ENCODE measurements around the gene CDC25A.
"Not testable (repeated sequence)": the region's sequence is repeated elsewhere in the genome, so short reads cannot be mapped to it uniquely, and the experiment has no call there.

Gene CDC25A

GRCh38 chr3:48141604-48142137, 46.5 kb downstream of the CDC25A start:
- no peak for DNase-seq (ENCODE audit: low read depth, low spot score)

- no peak for DNase-seq (ENCODE audit: low read depth, low spot score)
Observed at GRCh38 chr3:48140936-48141603, 47.1 kb downstream of the CDC25A start.

- no peak for DNase-seq (ENCODE audit: low read depth, low spot score)
Observed at GRCh38 chr3:48140336-48140757, 47.9 kb downstream of the CDC25A start.

GRCh38 chr3:48137425-48137999, 50.7 kb downstream of the CDC25A start:
- no peak for DNase-seq (ENCODE audit: low read depth, low spot score)

- peak; percentile 11 for DNase-seq (ENCODE audit: low read depth, low spot score)
Observed at GRCh38 chr3:48135552-48136495, 52.4 kb downstream of the CDC25A start.

GRCh38 chr3:48130321-48130904, 57.8 kb downstream of the CDC25A start:
- DNase-seq (ENCODE audit: low read depth, low spot score), result peak; percentile 93

- peak; percentile 43 for DNase-seq (ENCODE audit: low read depth, low spot score)
Observed at GRCh38 chr3:48129921-48130320, 58.3 kb downstream of the CDC25A start.

GRCh38 chr3:48128774-48129173, 59.4 kb downstream of the CDC25A start:
- no peak for DNase-seq (ENCODE audit: low read depth, low spot score)

GRCh38 chr3:48125886-48126622, 62.2 kb downstream of the CDC25A start:
- DNase-seq (ENCODE audit: low read depth, low spot score), result no peak

- peak; percentile 93 for DNase-seq (ENCODE audit: low read depth, low spot score)
Observed at GRCh38 chr3:48125013-48125705, 63.1 kb downstream of the CDC25A start.

GRCh38 chr3:48123346-48123745, 64.9 kb downstream of the CDC25A start:
- DNase-seq (ENCODE audit: low read depth, low spot score), result no peak

GRCh38 chr3:48122504-48122903, 65.7 kb downstream of the CDC25A start:
- DNase-seq (ENCODE audit: low read depth, low spot score), result no peak

GRCh38 chr3:48120223-48120622, 68.0 kb downstream of the CDC25A start:
- no peak for DNase-seq (ENCODE audit: low read depth, low spot score)

GRCh38 chr3:48119505-48120193, 68.6 kb downstream of the CDC25A start:
- peak; percentile 18 for DNase-seq (ENCODE audit: low read depth, low spot score)

- DNase-seq (ENCODE audit: low read depth, low spot score), result no peak
Observed at GRCh38 chr3:48118928-48119327, 69.3 kb downstream of the CDC25A start.

GRCh38 chr3:48118322-48118721, 69.9 kb downstream of the CDC25A start:
- DNase-seq (ENCODE audit: low read depth, low spot score), result no peak

- no peak for DNase-seq (ENCODE audit: low read depth, low spot score)
Observed at GRCh38 chr3:48112813-48113212, 75.4 kb downstream of the CDC25A start.

GRCh38 chr3:48112108-48112791, 76.0 kb downstream of the CDC25A start:
- not testable (repeated sequence) for DNase-seq (ENCODE audit: low read depth, low spot score)

- no peak for DNase-seq (ENCODE audit: low read depth, low spot score)
Observed at GRCh38 chr3:48110463-48110862, 77.8 kb downstream of the CDC25A start.

All from astrocyte of the hippocampus (primary cell).